Suppressor macrophage treated with lipopolysaccharide for 4 hours (primary cell): Measurements from ENCODE around the gene NACA2.

Source experiments
- DNase-seq: peaks from one replicate; pipeline ENCODE4 v3.0.0-alpha.2; 2020

NACA2 gene

GRCh38 chr17:61543786-61544415 is 47.1 kb downstream of the NACA2 start:
- no peak for DNase-seq

- DNase-seq, result no peak
These were observed 49.0 kb downstream of the NACA2 start for GRCh38 chr17:61542027-61542426.

DNA sequence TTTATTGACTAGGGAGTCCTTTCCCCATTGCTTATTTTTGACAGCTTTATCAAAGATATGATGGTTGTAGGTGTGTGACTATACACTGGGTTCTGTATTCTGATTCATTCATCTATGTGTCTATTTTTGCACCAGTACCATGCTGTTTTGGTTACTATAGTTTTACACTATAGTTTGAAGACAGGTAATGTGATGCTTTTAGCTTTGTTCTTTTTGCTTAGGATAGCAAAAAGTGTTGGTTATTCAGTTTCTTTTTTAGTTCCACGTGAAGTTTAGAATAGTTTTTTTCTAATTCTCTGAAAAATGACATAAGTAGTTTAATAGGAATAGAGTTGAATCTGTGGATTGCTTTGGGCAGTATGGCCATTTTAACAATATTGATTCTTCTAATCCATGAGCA is 50.1 kb downstream of the NACA2 start:
- no peak for DNase-seq
